HG02970 (cell line): ENCODE data around the gene GAR1.
"Not testable (repeated sequence)": the region's sequence is repeated elsewhere in the genome, so short reads cannot be mapped to it uniquely, and the experiment has no call there.

Source experiments
- ATAC-seq: cut with Tn5 transposase; IDR thresholded peaks from one replicate; pipeline ENCODE4 v1.9.1; 2021; ENCODE audit warnings: mild to moderate bottlenecking, moderate library complexity, moderate number of reproducible peaks; ENCODE audit not compliant: unreplicated experiment, low FRiP score

The GAR1 gene

GRCh38 chr4:109836985-109837384, 21.4 kb downstream of the GAR1 start:
- no peak for ATAC-seq

- ATAC-seq: no peak
These were observed 31.0 kb downstream of the GAR1 start for GRCh38 chr4:109846395-109847098.

GRCh38 chr4:109847896-109848442, 32.4 kb downstream of the GAR1 start, which contains the start of gene LRIT3:
Gene LRIT3 (plus strand): TSS chr4:109848107. CDS start chr4:109848202, 95 bp downstream.
- no peak for ATAC-seq

- ATAC-seq: no peak
These were observed 32.9 kb downstream of the GAR1 start for GRCh38 chr4:109848501-109848900.

GRCh38 chr4:109850601-109851000, 35.0 kb downstream of the GAR1 start:
- no peak for ATAC-seq

GRCh38 chr4:109859426-109860300, 44.1 kb downstream of the GAR1 start:
- not testable (repeated sequence) for ATAC-seq

GRCh38 chr4:109861271-109861670, 45.7 kb downstream of the GAR1 start:
- no peak for ATAC-seq

GRCh38 chr4:109861916-109862511, 46.5 kb downstream of the GAR1 start:
- ATAC-seq: no peak

- ATAC-seq: no peak
These were observed 48.6 kb downstream of the GAR1 start for GRCh38 chr4:109864134-109864533.

- no peak for ATAC-seq
These were observed 54.5 kb downstream of the GAR1 start for GRCh38 chr4:109870061-109870460.

GRCh38 chr4:109872065-109872464, 56.5 kb downstream of the GAR1 start:
- no peak for ATAC-seq

GRCh38 chr4:109872950-109873656, 57.5 kb downstream of the GAR1 start:
- no peak for ATAC-seq

- ATAC-seq: no peak
These were observed 58.4 kb downstream of the GAR1 start for GRCh38 chr4:109873791-109874514.
